IPS DF 6.9 (cell line): Measurements from ENCODE around the gene ZNF500.

ENCODE experiments used
- DNase-seq: peaks from one replicate; pipeline ENCODE4 v3.0.0-alpha.2; 2013; ENCODE audit warnings: low read depth, low spot score
- H3K27ac ChIP-seq: one replicate; pipeline ENCODE4 v1.5.1; 2013; ENCODE audit warnings: low read length, control low read depth
- H3K27me3 ChIP-seq: 2 replicates; pipeline ENCODE4 v1.6.1; 2013; ENCODE audit warnings: mild to moderate bottlenecking, low read length; ENCODE audit not compliant: control insufficient read depth, insufficient read depth
- H3K36me3 ChIP-seq: 2 replicates; pipeline ENCODE4 v1.6.1; 2013; ENCODE audit warnings: low read length; ENCODE audit not compliant: control insufficient read depth, insufficient read depth
- H3K4me1 ChIP-seq: 2 replicates; pipeline ENCODE4 v1.6.1; 2013; ENCODE audit warnings: low read length; ENCODE audit not compliant: control insufficient read depth, insufficient read depth
- H3K4me3 ChIP-seq: 2 replicates; pipeline ENCODE4 v1.5.1; 2013; ENCODE audit warnings: mild to moderate bottlenecking, low read length
- H3K9me3 ChIP-seq: 2 replicates; pipeline ENCODE4 v1.6.1; 2013; ENCODE audit warnings: low read length, inconsistent platforms; ENCODE audit not compliant: control insufficient read depth, insufficient read depth
- WGBS: extraction: QIAGEN DNeasy Blood & Tissue Kit; methylation state at CpG from one replicate; pipeline ENCODE4 v1.1.7; 2013; ENCODE audit warnings: mixed read lengths, missing lambda C conversion rate; ENCODE audit not compliant: insufficient read length, insufficient coverage; 5-methylcytosine and 5-hydroxymethylcytosine counted together

ZNF500 gene

DNA sequence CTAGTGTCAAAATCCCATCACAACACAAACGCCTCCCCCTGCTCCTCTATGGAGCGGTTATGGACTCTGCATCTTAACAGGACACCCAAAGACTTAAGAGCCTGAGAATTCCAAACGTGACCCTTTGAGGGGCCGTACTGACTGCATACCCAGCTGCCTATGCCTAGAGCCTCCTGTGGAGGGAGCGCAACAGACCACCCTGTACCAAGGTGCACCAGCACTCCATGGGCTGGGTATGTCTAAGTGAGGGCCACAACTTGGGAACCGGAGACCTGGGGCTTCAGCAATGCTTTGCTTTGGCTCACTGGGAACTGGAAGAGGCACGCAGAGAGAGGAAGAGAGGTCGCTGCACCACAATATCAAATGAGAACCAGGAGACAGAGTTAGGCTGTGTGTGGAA lies 38.3 kb downstream of the ZNF500 start:
- no peaks in the 10 kb centered on the region for H3K9me3 ChIP-seq
- DNase-seq: no peak
- no peak overlapping the region for H3K4me3 ChIP-seq
- no peaks in the 10 kb centered on the region for H3K4me1 ChIP-seq
- no peak overlapping the region for H3K27ac ChIP-seq
- H3K36me3 ChIP-seq: peaks cover 22% of the 10 kb centered on the region
- WGBS: no CpG with 5 or more reads among the region's 8 CpGs
- no peaks in the 10 kb centered on the region for H3K27me3 ChIP-seq

DNA sequence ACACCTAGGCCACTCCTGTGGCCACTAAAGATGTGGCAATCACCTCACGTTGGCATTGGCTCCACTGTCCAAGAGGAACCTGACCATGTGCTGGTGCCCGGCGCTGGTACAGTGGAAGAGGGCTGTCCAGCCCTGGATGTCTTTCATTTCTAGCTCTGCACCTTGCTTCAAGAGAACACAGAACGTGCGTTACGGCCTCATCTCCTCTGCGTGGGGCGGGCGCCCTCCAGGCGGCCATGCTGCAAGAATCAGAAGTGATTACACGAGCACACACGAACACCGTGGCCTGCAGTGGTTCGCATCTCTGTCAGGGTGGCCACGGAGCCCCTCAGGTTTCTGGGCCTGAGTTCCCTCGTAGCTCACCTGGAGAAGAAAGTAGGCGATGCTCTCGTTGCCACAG lies 40.3 kb downstream of the ZNF500 start:
- no peak overlapping the region for H3K27ac ChIP-seq
- H3K4me1 ChIP-seq: no peaks in the 10 kb centered on the region
- no CpG with 5 or more reads among the region's 18 CpGs for WGBS
- peaks cover 22% of the 10 kb centered on the region for H3K36me3 ChIP-seq
- no peak overlapping the region for H3K4me3 ChIP-seq
- H3K9me3 ChIP-seq: no peaks in the 10 kb centered on the region
- H3K27me3 ChIP-seq: no peaks in the 10 kb centered on the region
- no peak for DNase-seq

DNA sequence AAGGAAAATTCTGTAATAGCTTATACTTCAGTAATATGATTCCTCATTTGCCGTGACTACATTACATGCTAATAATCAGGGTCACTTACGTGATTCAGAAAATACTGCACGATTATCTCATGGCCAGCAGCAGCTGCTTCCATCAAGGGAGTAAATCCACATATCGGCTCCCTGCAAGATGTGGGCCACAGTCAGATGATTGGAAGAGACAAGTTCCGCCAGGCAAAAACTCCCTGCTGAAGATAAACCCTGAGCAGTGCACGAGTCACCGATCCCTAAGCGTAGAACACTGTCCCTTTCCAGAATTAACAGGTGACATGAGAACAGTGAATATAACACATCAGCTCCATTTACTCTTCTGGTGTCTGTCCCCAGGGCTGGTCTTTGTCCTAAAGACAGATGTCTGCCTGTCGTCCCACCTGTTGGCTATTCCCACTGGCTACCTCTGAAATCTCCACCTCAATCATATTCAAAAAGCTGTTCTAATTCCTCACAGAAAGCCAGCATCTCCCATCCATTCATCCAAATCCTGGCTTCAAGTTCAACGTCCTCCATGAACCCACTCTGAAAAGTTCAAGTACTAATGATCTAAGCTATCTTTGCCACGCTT lies 42.2 kb downstream of the ZNF500 start:
- H3K27me3 ChIP-seq: no peaks in the 10 kb centered on the region
- no peak overlapping the region for H3K27ac ChIP-seq
- H3K4me1 ChIP-seq: no peaks in the 10 kb centered on the region
- no CpG with 5 or more reads among the region's 11 CpGs for WGBS
- H3K4me3 ChIP-seq: no peak overlapping the region
- H3K9me3 ChIP-seq: no peaks in the 10 kb centered on the region
- DNase-seq: no peak
- peaks cover 22% of the 10 kb centered on the region for H3K36me3 ChIP-seq

DNA sequence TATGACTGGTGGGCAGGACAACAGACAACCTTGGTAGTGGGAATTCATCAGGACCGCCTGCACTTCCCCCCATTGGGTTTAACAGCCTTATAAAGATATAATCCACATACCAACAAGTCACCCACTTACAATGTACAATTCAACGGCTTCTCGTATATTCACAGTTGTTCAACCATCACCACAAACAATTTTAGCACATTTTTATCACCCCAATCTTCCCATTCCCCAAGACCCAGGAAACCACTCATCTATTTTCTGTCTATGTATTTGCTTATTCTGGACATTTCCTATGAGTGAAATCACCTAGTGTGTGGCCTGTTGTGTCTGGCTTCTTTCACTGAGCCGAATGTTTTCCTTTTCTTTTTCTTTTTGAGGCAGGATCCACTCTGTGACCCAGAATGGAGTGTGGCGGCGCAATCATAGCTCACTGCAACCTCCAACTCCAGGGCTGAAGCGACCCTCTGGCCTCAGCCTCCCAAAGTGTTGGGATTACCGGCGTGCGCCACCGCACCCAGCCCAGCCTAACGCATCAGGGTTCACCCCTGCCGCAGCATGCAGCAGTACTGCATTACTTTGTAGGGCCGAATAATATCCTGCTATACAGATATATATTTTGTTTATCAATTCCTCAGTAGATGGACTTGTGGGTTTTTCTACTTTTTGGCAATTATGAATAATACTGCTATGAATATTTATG lies 43.7 kb downstream of the ZNF500 start:
- Histone ChIP-seq H3K4me1 (no peaks in the 10 kb centered on the region), H3K36me3 (peaks cover 17% of the 10 kb centered on the region), H3K27ac (no peak overlapping the region), H3K27me3 (no peaks in the 10 kb centered on the region), H3K9me3 (no peaks in the 10 kb centered on the region), H3K4me3 (no peak overlapping the region)
- DNase-seq: no peak
- no CpG with 5 or more reads among the region's 14 CpGs for WGBS

DNA sequence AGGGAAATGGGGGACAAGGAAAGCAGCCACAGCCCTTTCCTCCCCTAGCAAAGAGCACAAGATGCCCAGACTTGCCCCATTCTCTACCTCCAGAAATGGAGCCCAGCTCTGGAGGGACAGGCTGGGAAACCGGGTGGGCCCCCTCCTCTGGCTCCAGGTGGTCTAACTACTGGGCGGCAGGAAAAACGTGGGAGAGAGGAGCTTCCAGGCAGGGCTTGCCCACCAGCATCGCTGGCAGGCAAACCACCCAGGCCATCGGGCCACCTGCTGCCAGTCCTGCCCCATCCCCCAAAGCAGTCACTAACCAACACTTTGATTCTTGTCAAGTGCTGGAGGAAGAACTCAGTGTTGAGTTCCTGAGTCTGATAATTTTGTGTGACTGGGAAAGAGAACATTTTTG lies 48.5 kb downstream of the ZNF500 start:
- H3K27me3 ChIP-seq: no peaks in the 10 kb centered on the region
- H3K4me3 ChIP-seq: no peak overlapping the region
- H3K9me3 ChIP-seq: no peaks in the 10 kb centered on the region
- WGBS: no CpG with 5 or more reads among the region's 5 CpGs
- no peak for DNase-seq
- H3K36me3 ChIP-seq: no peaks in the 10 kb centered on the region; the same call in 1 of the 2 replicates
- H3K27ac ChIP-seq: no peak overlapping the region
- no peaks in the 10 kb centered on the region for H3K4me1 ChIP-seq

DNA sequence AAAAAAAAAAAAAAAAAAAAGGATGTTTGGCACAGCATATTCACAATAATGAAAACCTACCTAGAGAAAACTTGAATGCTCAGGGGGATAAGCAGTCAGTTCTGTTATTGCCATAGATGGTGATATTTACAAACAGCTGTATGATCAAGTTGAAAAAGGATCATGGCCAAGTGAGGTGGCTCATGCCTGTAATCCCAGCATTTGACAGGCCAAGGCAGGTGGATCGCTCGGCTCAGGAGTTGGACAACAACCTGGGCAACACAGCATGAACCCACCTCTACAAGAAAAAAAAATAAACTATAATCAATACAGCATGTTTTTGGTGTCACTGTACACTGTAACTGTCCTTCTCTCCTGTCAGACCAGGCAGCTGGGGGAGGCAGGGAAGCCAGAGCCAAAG lies 52.0 kb downstream of the ZNF500 start:
- Histone ChIP-seq H3K36me3 (peaks cover 3% of the 10 kb centered on the region), H3K27ac (no peak overlapping the region), H3K4me1 (no peaks in the 10 kb centered on the region), H3K27me3 (no peaks in the 10 kb centered on the region), H3K9me3 (no peaks in the 10 kb centered on the region), H3K4me3 (no peak overlapping the region)
- DNase-seq: no peak
- no CpG with 5 or more reads among the region's 2 CpGs for WGBS

DNA sequence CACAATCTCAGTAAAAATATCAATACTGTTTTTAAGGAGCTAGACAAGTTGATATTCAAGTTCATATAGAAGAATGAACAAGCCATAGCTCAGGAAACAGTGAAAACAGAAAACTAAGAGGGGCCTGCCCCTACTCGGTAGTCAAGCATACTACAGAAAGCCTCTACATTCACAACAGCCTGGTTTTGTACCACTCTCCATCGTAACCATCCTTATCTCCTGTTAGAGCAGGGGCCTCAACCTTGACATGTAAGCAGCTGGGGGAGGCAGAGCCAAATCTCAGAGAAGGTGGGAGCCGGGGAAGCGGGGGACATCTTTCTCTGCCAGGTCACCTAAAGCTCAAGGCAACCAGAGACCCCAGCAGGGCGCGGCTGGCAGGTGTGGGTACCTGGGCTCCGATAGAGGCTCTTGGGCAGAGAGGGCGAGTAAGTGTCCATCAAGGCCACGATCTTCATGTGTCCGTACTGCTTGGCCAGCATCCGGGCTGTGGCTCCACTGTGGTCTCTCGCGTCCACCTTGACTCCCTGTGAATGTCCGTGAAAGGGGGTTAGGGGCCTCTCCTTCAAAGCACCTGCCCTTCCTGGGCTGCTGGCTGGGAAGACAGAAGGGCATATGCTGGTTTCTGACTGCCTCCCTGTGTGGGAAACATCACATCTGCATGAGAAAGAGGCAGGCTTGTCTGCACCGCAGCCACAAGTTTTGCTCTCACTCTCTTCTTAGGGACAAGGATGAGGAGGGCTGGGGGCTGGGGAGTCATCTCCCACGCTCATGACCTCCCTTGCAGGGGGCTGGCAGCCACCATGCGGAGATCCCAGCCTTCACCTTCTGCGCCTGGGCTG lies 53.1 kb downstream of the ZNF500 start:
- Histone ChIP-seq H3K4me1 (no peaks in the 10 kb centered on the region), H3K27ac (no peak overlapping the region), H3K4me3 (no peak overlapping the region), H3K9me3 (no peaks in the 10 kb centered on the region), H3K27me3 (no peaks in the 10 kb centered on the region), H3K36me3 (peaks cover 5% of the 10 kb centered on the region)
- no peak for DNase-seq
- WGBS: no CpG with 5 or more reads among the region's 18 CpGs

DNA sequence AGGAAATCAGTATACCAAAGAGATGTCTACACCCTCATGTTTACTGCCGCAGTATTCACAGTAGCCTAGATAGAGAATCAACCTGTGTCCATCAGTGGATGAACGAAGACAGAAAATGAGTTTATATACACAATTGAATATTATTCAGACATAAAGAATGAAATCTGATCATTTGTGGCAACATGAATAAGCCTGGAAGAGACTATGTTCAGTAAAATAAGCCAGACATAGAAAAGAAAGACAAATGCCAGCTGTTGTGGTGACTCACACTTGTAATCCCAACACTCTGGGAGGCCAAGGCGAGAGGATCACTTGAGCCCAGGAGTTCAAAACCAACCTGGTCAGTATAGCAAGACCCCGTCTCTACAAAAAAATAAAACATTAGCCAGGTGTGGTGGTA lies 57.5 kb downstream of the ZNF500 start:
- Histone ChIP-seq H3K27ac (no peak overlapping the region), H3K36me3 (peaks cover 7% of the 10 kb centered on the region), H3K4me1 (no peaks in the 10 kb centered on the region), H3K27me3 (no peaks in the 10 kb centered on the region), H3K9me3 (no peaks in the 10 kb centered on the region), H3K4me3 (no peak overlapping the region)
- no peak for DNase-seq
- WGBS: no CpG with 5 or more reads among the region's 4 CpGs

DNA sequence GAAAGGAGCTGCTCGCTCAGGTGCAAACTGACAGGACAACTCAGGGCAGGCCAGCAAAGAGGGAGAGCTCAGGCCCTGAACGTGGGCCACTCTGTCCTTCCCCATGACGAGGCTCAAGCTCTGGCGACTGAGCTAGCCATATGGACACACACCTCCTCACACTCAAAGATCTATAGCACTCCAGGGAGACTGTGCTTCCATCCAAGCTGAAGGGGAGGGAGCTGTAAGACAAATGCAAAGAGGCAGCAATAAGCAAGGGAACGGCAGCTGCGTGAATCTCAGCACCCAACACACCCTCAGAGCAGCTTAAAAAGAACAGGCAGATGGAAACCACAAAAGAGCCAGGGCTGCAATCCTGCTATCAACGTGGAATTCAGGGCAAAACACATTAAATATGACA lies 60.1 kb downstream of the ZNF500 start:
- no peak overlapping the region for H3K27ac ChIP-seq
- no peaks in the 10 kb centered on the region for H3K4me1 ChIP-seq
- no peaks in the 10 kb centered on the region for H3K9me3 ChIP-seq
- no CpG with 5 or more reads among the region's 7 CpGs for WGBS
- no peaks in the 10 kb centered on the region for H3K27me3 ChIP-seq
- H3K4me3 ChIP-seq: no peak overlapping the region
- no peak for DNase-seq
- peaks cover 13% of the 10 kb centered on the region for H3K36me3 ChIP-seq

DNA sequence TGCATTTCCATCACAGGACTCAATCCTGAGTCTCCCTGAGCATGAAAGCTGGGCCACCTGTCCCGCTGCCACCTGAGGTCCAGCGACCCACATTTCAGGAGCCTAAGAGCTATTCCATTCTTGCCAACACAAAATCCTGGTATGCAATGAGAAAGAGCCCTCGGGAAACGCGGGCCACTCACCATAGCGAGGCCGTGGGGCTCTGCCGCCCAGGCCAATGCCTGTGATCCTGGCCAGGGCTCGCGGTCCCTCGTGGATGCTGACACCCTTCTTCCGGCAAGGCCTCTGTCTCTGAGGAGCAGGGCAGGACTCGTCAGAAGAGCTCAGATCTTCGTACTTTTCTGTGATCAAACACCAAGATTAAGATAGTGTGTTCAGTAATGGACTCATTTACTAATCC lies 62.0 kb downstream of the ZNF500 start:
- Histone ChIP-seq H3K4me3 (no peak overlapping the region), H3K9me3 (no peaks in the 10 kb centered on the region), H3K27me3 (no peaks in the 10 kb centered on the region), H3K27ac (no peak overlapping the region), H3K4me1 (no peaks in the 10 kb centered on the region), H3K36me3 (peaks cover 22% of the 10 kb centered on the region)
- no CpG with 5 or more reads among the region's 14 CpGs for WGBS
- DNase-seq: no peak
